ENCODE data around the gene TMEM258. TPM values are rescaled to one million over a fixed set of nuclear protein-coding genes. Genes with fewer than 3 reads are reported as not detected.

The TMEM258 gene
- total and polyA plus RNA-seq, 9 of the 15 experiments (the other 6 are each of a cell fraction or from before 2014, with no cell fraction given): 97.2 to 856 (median 231) TPM

- TF ChIP-seq TCF7 (IDR thresholded peaks at IDR 0.05; ENCODE audit: borderline replicate concordance) (no peak), ZNF23 (CRISPR knock-in tag; IDR thresholded peaks at IDR 0.05) (no peak), ZFP91 (CRISPR knock-in tag; IDR thresholded peaks at IDR 0.05) (0 out of 2 replicates have a peak, but pooled peaks have one; percentile 30), ZNF609 (CRISPR knock-in tag; IDR thresholded peaks at IDR 0.05; ENCODE audit: borderline replicate concordance) (no peak), E2F8 (IDR thresholded peaks at IDR 0.05; ENCODE audit: low read depth, partially characterized antibody) (no peak), CC2D1A (IDR thresholded peaks at IDR 0.05) (no peak), ZKSCAN1 (IDR thresholded peaks at IDR 0.05; ENCODE audit: low read depth, low read length) (no peak), FOXP1 (CRISPR knock-in tag; IDR thresholded peaks at IDR 0.05) (no peak), SNAPC5 (CRISPR knock-in tag; IDR thresholded peaks at IDR 0.05) (no peak), ATF3 (IDR thresholded peaks at IDR 0.05) (no peak), ATF3 (CRISPR knock-in tag; conservative IDR thresholded peaks at IDR 0.05) (no peak), SIRT6 (IDR thresholded peaks at IDR 0.05; ENCODE audit: low read depth, low read length) (no peak), ZBTB43 (CRISPR knock-in tag; IDR thresholded peaks at IDR 0.05) (no peak), CBX5 (IDR thresholded peaks at IDR 0.05; ENCODE audit: borderline replicate concordance, low read depth) (no peak), E2F3 (CRISPR knock-in tag; IDR thresholded peaks at IDR 0.05) (0 out of 2 replicates have a peak, but pooled peaks have one; percentile 6), ZNF282 (CRISPR knock-in tag; IDR thresholded peaks at IDR 0.05) (no peak), MAZ (CRISPR knock-in tag; conservative IDR thresholded peaks at IDR 0.05 in 1 of 2, IDR thresholded peaks at IDR 0.05 in 1 of 2) (0 out of 4 replicates have a peak, but pooled peaks of 1 of the 2 experiments have one; percentile 18)
Measured at GRCh38 chr11:61840371-61840770, 48.0 kb upstream of the TMEM258 start (continued).

All from K562 (cell line).